ENCODE data around the gene ZSCAN10. TPM values are rescaled to one million over a fixed set of nuclear protein-coding genes. Genes with fewer than 3 reads are reported as not detected.

The ZSCAN10 gene
- total and polyA plus RNA-seq, 2 donors (not counting 3 experiments of a cell fraction or from before 2014, with no cell fraction given): not detected

DNA sequence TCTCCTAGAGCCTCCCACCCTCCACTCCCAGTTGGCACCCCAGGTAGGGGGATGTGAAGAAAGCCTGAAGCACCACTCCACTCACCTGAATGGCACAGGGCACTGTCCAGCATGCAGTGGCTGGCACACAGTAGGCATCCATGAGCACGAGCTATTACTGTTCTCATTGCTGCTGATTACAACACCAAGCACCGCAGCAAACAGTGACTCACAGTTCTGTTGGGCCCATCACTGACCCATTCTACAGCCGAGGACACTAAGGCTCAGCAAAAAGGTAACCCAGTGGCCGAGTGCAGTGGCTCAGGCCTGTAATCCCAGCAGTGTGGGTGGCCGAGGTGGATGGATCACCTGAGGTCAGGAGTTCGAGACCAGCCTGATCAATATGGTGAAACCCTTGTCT is 2.7 kb downstream of the ZSCAN10 start:
- dilution Hi-C loops (cut with MboI; ENCODE audit: extremely low pct_ligation_motif_present, low sequenced_read_pairs): no loop called here

More for the DNA sequence above, 2.7 kb downstream of the ZSCAN10 start:
- no peak overlapping the region for H3K27ac ChIP-seq (ENCODE audit: insufficient read depth, low read depth, low read length)
- H3K9me1 ChIP-seq (replicated peaks; ENCODE audit: control insufficient read depth, extremely low read depth, insufficient read depth, low read length): no peaks in the 10 kb centered on the region
- peaks cover 0 to 2% of the 10 kb centered on the region in 2 experiments for H3K27me3 ChIP-seq (ENCODE audit: control insufficient read depth in 2 of 2, insufficient read depth in 2 of 2, low read length in 2 of 2)
- H3K79me2 ChIP-seq (ENCODE audit: control insufficient read depth, insufficient read depth, low read length): no peaks in the 10 kb centered on the region
- DNase-seq (ENCODE audit: low read depth, low spot score): no peak
- H3K4me1 ChIP-seq (ENCODE audit: control insufficient read depth, extremely low read depth, insufficient read depth, low read length): peaks cover 15% of the 10 kb centered on the region
- H3K9me3 ChIP-seq (replicated peaks; ENCODE audit: control insufficient read depth, insufficient read depth, low read length): no peaks in the 10 kb centered on the region
- no peak overlapping the region for H3K9ac ChIP-seq (replicated peaks; ENCODE audit: extremely low read depth, insufficient read depth, low read length)
- intact Hi-C loops (cut with micrococcal nuclease): no loop called here
- no peaks in the 10 kb centered on the region for H3K36me3 ChIP-seq (ENCODE audit: control insufficient read depth in 2 of 2, extremely low read depth in 1 of 2, insufficient read depth in 2 of 2, low read length in 2 of 2)
- no peak overlapping the region for H3K4me2 ChIP-seq (ENCODE audit: insufficient read depth, low read length)
- no peak for TF ChIP-seq EZH2 (IDR thresholded peaks at IDR 0.05; ENCODE audit: borderline replicate concordance, low read depth, low read length, severe bottlenecking)
- TF ChIP-seq, protein P1, sequence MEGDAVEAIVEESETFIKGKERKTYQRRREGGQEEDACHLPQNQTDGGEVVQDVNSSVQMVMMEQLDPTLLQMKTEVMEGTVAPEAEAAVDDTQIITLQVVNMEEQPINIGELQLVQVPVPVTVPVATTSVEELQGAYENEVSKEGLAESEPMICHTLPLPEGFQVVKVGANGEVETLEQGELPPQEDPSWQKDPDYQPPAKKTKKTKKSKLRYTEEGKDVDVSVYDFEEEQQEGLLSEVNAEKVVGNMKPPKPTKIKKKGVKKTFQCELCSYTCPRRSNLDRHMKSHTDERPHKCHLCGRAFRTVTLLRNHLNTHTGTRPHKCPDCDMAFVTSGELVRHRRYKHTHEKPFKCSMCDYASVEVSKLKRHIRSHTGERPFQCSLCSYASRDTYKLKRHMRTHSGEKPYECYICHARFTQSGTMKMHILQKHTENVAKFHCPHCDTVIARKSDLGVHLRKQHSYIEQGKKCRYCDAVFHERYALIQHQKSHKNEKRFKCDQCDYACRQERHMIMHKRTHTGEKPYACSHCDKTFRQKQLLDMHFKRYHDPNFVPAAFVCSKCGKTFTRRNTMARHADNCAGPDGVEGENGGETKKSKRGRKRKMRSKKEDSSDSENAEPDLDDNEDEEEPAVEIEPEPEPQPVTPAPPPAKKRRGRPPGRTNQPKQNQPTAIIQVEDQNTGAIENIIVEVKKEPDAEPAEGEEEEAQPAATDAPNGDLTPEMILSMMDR (IDR thresholded peaks at IDR 0.05; ENCODE audit: extremely low read depth in 1 of 2, insufficient read depth in 1 of 2, low read depth in 1 of 2, low read length in 2 of 2): no peak
- no peak for TF ChIP-seq POLR2AphosphoS5 (IDR thresholded peaks at IDR 0.05; ENCODE audit: insufficient read depth, low read depth, low read length)
- TF ChIP-seq POLR2A (IDR thresholded peaks at IDR 0.05; ENCODE audit: low read depth, low read length): no peak
- TF ChIP-seq, protein P2, sequence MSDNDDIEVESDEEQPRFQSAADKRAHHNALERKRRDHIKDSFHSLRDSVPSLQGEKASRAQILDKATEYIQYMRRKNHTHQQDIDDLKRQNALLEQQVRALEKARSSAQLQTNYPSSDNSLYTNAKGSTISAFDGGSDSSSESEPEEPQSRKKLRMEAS (IDR thresholded peaks at IDR 0.05; ENCODE audit: insufficient read depth, insufficient read length): no peak
- TF ChIP-seq FOS (IDR thresholded peaks at IDR 0.05; ENCODE audit: borderline replicate concordance, insufficient read depth, low read length): no peak
- TF ChIP-seq GATA2 (IDR thresholded peaks at IDR 0.05; ENCODE audit: insufficient read depth, insufficient read length, low read depth, low read length): no peak
- no peak for TF ChIP-seq MYC (IDR thresholded peaks at IDR 0.05; ENCODE audit: low read depth, low read length)
- TF ChIP-seq JUN (IDR thresholded peaks at IDR 0.05; ENCODE audit: borderline replicate concordance, insufficient read depth, insufficient read length, low read depth): no peak
- no peak overlapping the region for H3K4me3 ChIP-seq (replicated peaks in 1 of 3; ENCODE audit: insufficient read depth in 1 of 3, low read depth in 1 of 3, low read length in 3 of 3)
- CTCF ChIA-PET: interaction anchor here (1.0 to 4.8 kb wide), 5 partner anchors 17 to 62 kb away, joined by 3 to 49 read pairs (median 10); partner anchors contain the start of gene IL32
- no peak overlapping the region for H2AFZ ChIP-seq (ENCODE audit: low read depth, low read length)
- FAIRE-seq: no peak
- H4K20me1 ChIP-seq (replicated peaks; ENCODE audit: control insufficient read depth, extremely low read depth, insufficient read depth, low read length): no peaks in the 10 kb centered on the region
- BruUV-seq (replicated peaks): no TSS peak
- POLR2A ChIA-PET: no interaction called here
